OCI-LY7 (cell line): ENCODE measurements around the gene GSTM1. TPM values are rescaled to one million over a fixed set of nuclear protein-coding genes. Genes with fewer than 3 reads are reported as not detected.
A peak's percentile ranks its signal among the peaks of the same experiment; 100 is the strongest.

ENCODE experiments used
- BruUV-seq: library from RNA; stranded (reverse); fragments of 400-500 nt; replicated peaks from 2 replicates; lab custom pipeline; 2021; lab: Mats Ljungman, UMichigan
- CTCF ChIA-PET: fragments of 300-600 bp; sonication (Branson Sonifier 250); formaldehyde crosslinking; loops from one replicate; lab custom pipeline; 2022; ENCODE audit warnings: antibody characterized with exemption; ENCODE audit not compliant: unreplicated experiment; lab: Charles Lee
- POLR2A ChIA-PET: fragments of 300-600 bp; sonication (Branson Sonifier 250); formaldehyde crosslinking; loops from one replicate; lab custom pipeline; 2022; ENCODE audit warnings: antibody characterized with exemption; lab: Charles Lee
- DNase-seq: peaks from one replicate; pipeline ENCODE4 v3.0.0-alpha.2; 2015; ENCODE audit warnings: low spot score
- H2AFZ ChIP-seq: fragments of 200-600 bp; sonication (generic), shearing (Covaris generic); 2 replicates; pipeline ENCODE4 v1.6.1; 2014; ENCODE audit warnings: mild to moderate bottlenecking, antibody characterized with exemption, low read length, moderate library complexity
- H3K27ac ChIP-seq: fragments of 200-600 bp; sonication (generic); 2 replicates; pipeline ENCODE4 v1.5.1; 2014; ENCODE audit warnings: mixed run types, low read depth, mild to moderate bottlenecking, moderate library complexity, low read length, inconsistent platforms; ENCODE audit not compliant: poor library complexity, severe bottlenecking
- H3K36me3 ChIP-seq: fragments of 200-600 bp; sonication (generic); 2 replicates; pipeline ENCODE4 v1.6.1; 2014; ENCODE audit warnings: mild to moderate bottlenecking, antibody characterized with exemption, low read length, moderate library complexity, mixed read lengths; ENCODE audit not compliant: insufficient read depth
- H3K4me1 ChIP-seq: fragments of 200-600 bp; sonication (generic); 2 replicates; pipeline ENCODE4 v1.5.1; 2014; ENCODE audit warnings: mild to moderate bottlenecking, low read length; ENCODE audit not compliant: insufficient read depth, poor library complexity, severe bottlenecking
- H3K4me2 ChIP-seq: fragments of 200-600 bp; sonication (generic); 2 replicates; pipeline ENCODE4 v1.6.1; 2014; ENCODE audit warnings: mild to moderate bottlenecking, low read length
- H3K4me3 ChIP-seq: fragments of 200-600 bp; sonication (generic); 2 replicates; pipeline ENCODE4 v1.5.1; 2014; ENCODE audit warnings: mild to moderate bottlenecking, low read depth, low read length; ENCODE audit not compliant: poor library complexity, severe bottlenecking
- H3K79me2 ChIP-seq: fragments of 200-600 bp; sonication (generic); 2 replicates; pipeline ENCODE4 v1.6.1; 2016; ENCODE audit warnings: low read depth, mild to moderate bottlenecking, low read length, moderate library complexity, mixed read lengths; ENCODE audit not compliant: insufficient read depth
- H3K9me2 ChIP-seq: fragments of 200-600 bp; sonication (generic); 2 replicates; pipeline ENCODE4 v1.6.1; 2016; ENCODE audit warnings: mild to moderate bottlenecking, low read length, mixed read lengths; ENCODE audit not compliant: insufficient read depth
- H3K9me3 ChIP-seq: fragments of 200-600 bp; sonication (generic); 2 replicates; pipeline ENCODE4 v1.6.1; 2014; ENCODE audit warnings: mild to moderate bottlenecking, mixed run types, low read length, mixed read lengths
- H4K20me1 ChIP-seq: fragments of 200-600 bp; sonication (generic); 2 replicates; pipeline ENCODE4 v1.6.1; 2014; ENCODE audit warnings: mild to moderate bottlenecking, antibody characterized with exemption, low read length, moderate library complexity, mixed read lengths; ENCODE audit not compliant: insufficient read depth
- CTCF ChIP-seq: fragments of 200-600 bp; sonication (generic); conservative IDR thresholded peaks from 2 replicates; pipeline ENCODE4 v1.5.1; 2014; ENCODE audit warnings: mild to moderate bottlenecking, antibody characterized with exemption, low read length, moderate library complexity, mixed read lengths
- EZH2phosphoT487 ChIP-seq: fragments of 200-600 bp; sonication (generic); IDR thresholded peaks from 2 replicates; pipeline ENCODE4 v1.6.1; 2018; ENCODE audit warnings: low read depth, borderline replicate concordance, mild to moderate bottlenecking, mixed run types, antibody characterized with exemption, low read length, moderate library complexity, mixed read lengths
- intact Hi-C: fragments of 100-400 bp; cut with micrococcal nuclease; formaldehyde crosslinking; loops from one replicate; pipeline ENCODE4 v1.10.0; 2022; ENCODE audit not compliant: unreplicated experiment
- total RNA-seq, 2 experiments: library from RNA; depleted of rRNA in 1 of 2; stranded (reverse); fragments of >200 nt in 1 of 2; shearing (Covaris generic) in 1 of 2; gene quantifications; 2 replicates each; pipeline ENCODE4 v1.2.3, GENCODE V29; 2014 to 2022

Gene GSTM1
- total RNA-seq, 2 experiments from 2014 or later = not detected

GRCh38 chr1:109661391-109661790, 26.2 kb upstream of the GSTM1 start:
- BruUV-seq = no TSS peak
- no peaks in the 10 kb centered on the region for H3K36me3 ChIP-seq
- no peak overlapping the region for H3K27ac ChIP-seq
- peaks cover 4% of the 10 kb centered on the region for H3K4me1 ChIP-seq
- no peak overlapping the region for H3K4me2 ChIP-seq
- TF ChIP-seq CTCF (no peak), EZH2phosphoT487 (no peak)
- no peaks in the 10 kb centered on the region for H3K79me2 ChIP-seq
- no peaks in the 10 kb centered on the region for H4K20me1 ChIP-seq
- no peak for DNase-seq
- no peaks in the 10 kb centered on the region for H3K9me3 ChIP-seq
- H3K9me2 ChIP-seq = no peaks in the 10 kb centered on the region
- CTCF ChIA-PET = interaction anchor here (0.6 kb wide), 1 partner anchor 113 kb away, joined by 3 read pairs; the partner anchor contains the start of gene GNAI3
- H3K4me3 ChIP-seq = no peak overlapping the region
- intact Hi-C loops = no loop called here
- no peak overlapping the region for H2AFZ ChIP-seq
- POLR2A ChIA-PET = interaction anchor here (0.5 to 0.6 kb wide), 2 partner anchors 88 to 419 kb away, joined by 3 read pairs; no protein-coding TSS in a partner anchor

DNA sequence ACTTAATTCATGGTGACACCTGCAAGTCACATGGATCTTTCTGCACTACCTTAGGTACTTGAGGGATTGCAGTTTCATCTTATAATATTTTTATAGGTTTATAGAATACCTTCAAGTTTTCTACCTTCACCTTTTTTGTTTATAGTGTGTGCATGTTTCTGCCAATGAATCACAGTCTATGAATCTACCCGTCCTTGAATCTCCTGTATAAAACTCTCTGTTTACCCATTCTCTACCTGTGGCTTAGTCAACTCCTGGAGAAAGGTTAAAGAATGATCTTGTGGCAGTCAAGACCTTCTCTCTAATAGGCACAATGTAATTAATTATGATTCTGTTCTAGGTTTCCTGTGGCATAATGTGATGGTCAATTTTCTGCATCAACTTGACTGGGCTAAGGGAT, 22.9 kb upstream of the GSTM1 start:
- no peak overlapping the region for H3K4me3 ChIP-seq
- H3K27ac ChIP-seq = no peak overlapping the region
- H3K79me2 ChIP-seq = no peaks in the 10 kb centered on the region
- no peak overlapping the region for H2AFZ ChIP-seq
- BruUV-seq = no TSS peak
- no peak overlapping the region for H3K4me2 ChIP-seq
- H3K4me1 ChIP-seq = peaks cover 4% of the 10 kb centered on the region
- CTCF ChIA-PET = no interaction called here
- H3K9me3 ChIP-seq = no peaks in the 10 kb centered on the region
- POLR2A ChIA-PET = no interaction called here
- no peaks in the 10 kb centered on the region for H3K36me3 ChIP-seq
- no peaks in the 10 kb centered on the region for H3K9me2 ChIP-seq
- H4K20me1 ChIP-seq = no peaks in the 10 kb centered on the region
- DNase-seq = no peak
- TF ChIP-seq EZH2phosphoT487 (no peak), CTCF (no peak)
- intact Hi-C loops = no loop called here

DNA sequence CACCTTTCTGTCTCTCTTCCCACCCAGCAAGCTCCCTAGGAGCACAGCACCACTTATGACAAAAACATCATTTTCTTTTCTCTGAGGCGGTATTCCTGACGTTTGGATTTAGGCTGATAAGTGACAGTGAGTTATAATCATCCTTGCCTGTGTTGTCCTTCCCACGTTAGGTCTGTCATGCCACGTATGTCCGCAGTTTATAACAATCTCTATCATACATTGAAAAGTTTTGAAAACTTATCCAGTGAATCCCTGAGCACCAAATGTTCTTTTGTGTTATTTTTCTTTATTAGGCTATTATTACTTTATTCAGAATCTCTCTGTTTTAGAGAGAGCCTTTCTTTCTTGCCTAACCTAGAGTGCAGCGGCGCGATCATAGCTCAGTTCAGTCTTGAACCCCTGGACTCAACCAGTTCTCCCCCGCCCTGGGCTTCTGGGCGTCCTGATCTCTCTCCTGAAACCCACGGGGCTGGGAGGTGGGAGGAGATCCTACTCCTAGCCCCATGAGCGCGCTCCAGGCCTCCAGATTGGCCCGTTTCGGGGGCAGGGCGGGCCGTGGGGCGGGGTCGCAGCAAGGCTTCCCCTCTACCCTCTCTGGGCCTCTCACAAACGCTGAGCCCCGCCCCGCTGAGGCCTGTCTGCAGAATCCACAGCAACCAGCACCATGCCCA, 20.0 kb upstream of the GSTM1 start, which contains the start of gene GSTM2:
GSTM2 (plus strand) TSS at position 606 of the 671 bp plus-strand sequence; CDS start at position 665, 59 bp downstream.
- H3K9me3 ChIP-seq = no peaks in the 10 kb centered on the region
- H3K79me2 ChIP-seq = no peaks in the 10 kb centered on the region
- BruUV-seq = no TSS peak
- TF ChIP-seq EZH2phosphoT487 (no peak), CTCF (no peak)
- H3K4me2 ChIP-seq = peak within 1 kb of the TSS; percentile 7; the same call in 1 of the 2 replicates
- intact Hi-C loops = no loop called here
- ChIA-PET POLR2A (no interaction called here), CTCF (no interaction called here)
- no peak within 1 kb of the TSS for H3K4me3 ChIP-seq
- DNase-seq = peak; percentile 26
- no peaks in the 10 kb centered on the region for H3K9me2 ChIP-seq
- peak within 1 kb of the TSS; percentile 51; the same call in 1 of the 2 replicates for H2AFZ ChIP-seq
- no peaks in the 10 kb centered on the region for H3K36me3 ChIP-seq
- H4K20me1 ChIP-seq = no peaks in the 10 kb centered on the region
- H3K27ac ChIP-seq = no peak within 1 kb of the TSS
- peaks cover 4% of the 10 kb centered on the region for H3K4me1 ChIP-seq
